Liver (tissue), 9 donors: Measurements from ENCODE around the gene CRYZ. TPM values are rescaled to one million over a fixed set of nuclear protein-coding genes. Genes with fewer than 3 reads are reported as not detected.
"Not testable (repeated sequence)": the region's sequence is repeated elsewhere in the genome, so short reads cannot be mapped to it uniquely, and the experiment has no call there.

Experiments used
- DNase-seq: peaks from one replicate; pipeline ENCODE4 v3.0.0-alpha.2; 2017; ENCODE audit warnings: low spot score
- H3K27ac ChIP-seq, 2 donors: one replicate each; pipeline ENCODE4 v1.7.0; 2013; ENCODE audit warnings: inconsistent platforms in 2 of 2, low read length in 2 of 2, control low read depth in 1 of 2, low read depth in 1 of 2, mild to moderate bottlenecking in 1 of 2
- H3K27me3 ChIP-seq, 4 donors: one replicate each; pipeline versions ENCODE4 v1.6.1 to v1.7.0; 2013; ENCODE audit warnings: low read length in 3 of 4, inconsistent platforms in 1 of 4, mild to moderate bottlenecking in 1 of 4, moderate library complexity in 1 of 4; ENCODE audit not compliant: control insufficient read depth in 4 of 4, insufficient read depth in 4 of 4
- H3K36me3 ChIP-seq, 4 donors: one replicate each; pipeline versions ENCODE4 v1.6.1 to v1.7.0; 2013; ENCODE audit warnings: low read length in 3 of 4, mild to moderate bottlenecking in 3 of 4, low read depth in 1 of 4, moderate library complexity in 1 of 4; ENCODE audit not compliant: control insufficient read depth in 4 of 4, insufficient read depth in 3 of 4
- H3K4me1 ChIP-seq, 4 donors: one replicate each; pipeline versions ENCODE4 v1.6.1 to v1.7.0; 2013; ENCODE audit warnings: low read length in 3 of 4, mild to moderate bottlenecking in 3 of 4, moderate library complexity in 1 of 4; ENCODE audit not compliant: control insufficient read depth in 4 of 4, insufficient read depth in 4 of 4
- H3K4me3 ChIP-seq, 3 donors: one replicate each; pipeline versions ENCODE4 v1.6.1 to v1.7.0; 2013; ENCODE audit warnings: low read length in 3 of 3, control low read depth in 1 of 3, low read depth in 1 of 3, mild to moderate bottlenecking in 1 of 3
- H3K9ac ChIP-seq, 2 donors: one replicate each; pipeline ENCODE4 v1.7.0; 2013; ENCODE audit warnings: low read length in 2 of 2, mild to moderate bottlenecking in 2 of 2, moderate library complexity in 2 of 2, control low read depth in 1 of 2, low read depth in 1 of 2
- H3K9me3 ChIP-seq, 4 donors: one replicate each; pipeline versions ENCODE4 v1.6.1 to v1.7.0; 2013; ENCODE audit warnings: low read length in 3 of 4; ENCODE audit not compliant: control insufficient read depth in 4 of 4
- EGR1 ChIP-seq, 2 donors: IDR thresholded peaks; 2 replicates each; pipeline ENCODE4 v1.6.1; 2016 to 2018; ENCODE audit warnings: antibody characterized with exemption in 2 of 2, low read depth in 2 of 2
- FOXA1 ChIP-seq: IDR thresholded peaks from 2 replicates; pipeline ENCODE4 v1.6.1; 2016; ENCODE audit warnings: antibody characterized with exemption
- FOXA2 ChIP-seq: IDR thresholded peaks from 2 replicates; pipeline ENCODE4 v1.6.1; 2016; ENCODE audit warnings: antibody characterized with exemption
- GABPA ChIP-seq, 2 donors: IDR thresholded peaks in 1 of 2; conservative IDR thresholded peaks in 1 of 2; 2 replicates each; pipeline ENCODE4 v1.6.1; 2016; ENCODE audit warnings: antibody characterized with exemption in 2 of 2, mild to moderate bottlenecking in 1 of 2, moderate library complexity in 1 of 2
- HNF4A ChIP-seq, 2 donors: conservative IDR thresholded peaks; 2 replicates each; pipeline ENCODE4 v1.6.1; 2016; ENCODE audit warnings: antibody characterized with exemption in 2 of 2, mild to moderate bottlenecking in 2 of 2
- HNF4G ChIP-seq: IDR thresholded peaks from 2 replicates; pipeline ENCODE4 v1.6.1; 2016; ENCODE audit warnings: antibody characterized with exemption
- JUND ChIP-seq, 2 donors: IDR thresholded peaks; 2 replicates each; pipeline ENCODE4 v1.6.1; 2016; ENCODE audit warnings: antibody characterized with exemption in 2 of 2
- MAX ChIP-seq: IDR thresholded peaks from 2 replicates; pipeline ENCODE4 v1.6.1; 2016; ENCODE audit warnings: antibody characterized with exemption
- NR2F2 ChIP-seq: IDR thresholded peaks from 2 replicates; pipeline ENCODE4 v1.6.1; 2016; ENCODE audit warnings: antibody characterized with exemption
- RAD21 ChIP-seq, 2 donors: IDR thresholded peaks; 2 replicates each; pipeline ENCODE4 v1.6.1; 2016; ENCODE audit warnings: antibody characterized with exemption in 2 of 2, mild to moderate bottlenecking in 2 of 2
- RXRA ChIP-seq, 2 donors: IDR thresholded peaks; 2 replicates each; pipeline ENCODE4 v1.6.1; 2017 to 2018; ENCODE audit warnings: antibody characterized with exemption in 2 of 2, mild to moderate bottlenecking in 1 of 2
- SP1 ChIP-seq: IDR thresholded peaks from 2 replicates; pipeline ENCODE4 v1.6.1; 2018; ENCODE audit warnings: antibody characterized with exemption, mild to moderate bottlenecking
- TAF1 ChIP-seq: conservative IDR thresholded peaks from 2 replicates; pipeline ENCODE4 v1.6.1; 2016; ENCODE audit warnings: antibody characterized with exemption, mild to moderate bottlenecking
- YY1 ChIP-seq: IDR thresholded peaks from 2 replicates; pipeline ENCODE4 v1.6.1; 2016; ENCODE audit warnings: antibody characterized with exemption, mild to moderate bottlenecking
- WGBS: extraction: QIAGEN DNeasy Blood & Tissue Kit; methylation state at CpG from one replicate; pipeline ENCODE4 v1.1.7; 2013; 5-methylcytosine and 5-hydroxymethylcytosine counted together
- polyA plus RNA-seq, 2 donors: library from polyadenylated mRNA; stranded (reverse) in 1 of 2; unstranded in 1 of 2; fragments of 200-250 nt in 1 of 2; fragments of >200 nt in 1 of 2; fragmentation: Nextera tagmentation in 1 of 2; extraction: Ambion mirVana in 1 of 2; gene quantifications; one replicate each; pipeline versions ENCODE4 v1.2.1 to v1.2.3, GENCODE V29; 2013 to 2015
- total RNA-seq, 2 donors: library from RNA; depleted of rRNA; stranded (reverse); fragments of >200 nt; gene quantifications; one replicate each; pipeline ENCODE4 v1.2.3, GENCODE V29; 2014
- TF ChIP-seq, protein P1 (sequence below): IDR thresholded peaks from 2 replicates; pipeline ENCODE4 v1.6.1; 2016; ENCODE audit warnings: antibody characterized with exemption, mild to moderate bottlenecking
- TF ChIP-seq, protein P2 (sequence below): IDR thresholded peaks from 2 replicates; pipeline ENCODE4 v1.6.1; 2016; ENCODE audit warnings: antibody characterized with exemption
- donor health status: healthy.
- donor health status: healthy.
- donor health status: healthy.
- donor health status: healthy.
- donor health status: healthy.

CRYZ gene
- total and polyA plus RNA-seq, 4 donors, result 104 to 183 (median 131) TPM

DNA sequence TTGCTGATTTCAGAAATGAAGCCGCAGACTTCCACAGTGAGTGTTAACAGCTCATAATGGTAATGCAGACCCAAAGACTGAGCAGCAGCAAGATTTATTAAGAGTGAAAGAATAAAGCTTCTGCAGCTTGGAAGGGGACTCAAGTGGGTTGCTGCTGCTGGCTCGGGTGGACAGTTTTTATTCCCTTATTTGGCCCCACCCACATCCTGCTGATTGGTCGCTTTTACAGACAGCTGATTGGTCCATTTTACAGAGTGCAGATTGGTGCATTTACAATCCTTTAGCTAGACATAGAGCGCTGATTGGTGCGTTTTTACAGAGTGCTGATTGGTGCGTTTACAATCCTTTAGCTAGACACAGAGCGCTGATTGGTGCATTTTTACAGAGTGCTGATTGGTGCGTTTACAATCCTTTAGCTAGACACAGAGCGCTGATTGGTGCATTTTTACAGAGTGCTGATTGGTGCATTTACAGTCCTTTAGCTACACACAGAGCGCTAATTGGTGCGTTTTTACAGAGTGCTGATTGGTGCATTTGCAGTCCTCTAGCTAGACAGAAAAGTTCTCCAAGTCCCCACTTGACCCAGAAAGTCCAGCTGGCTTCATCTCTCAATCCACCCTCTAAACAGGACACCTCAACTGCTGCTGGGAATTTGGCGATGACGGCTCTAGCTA is 7.6 kb upstream of the CRYZ start:
- H3K4me1 ChIP-seq, H3K9ac ChIP-seq, H3K4me3 ChIP-seq, H3K27me3 ChIP-seq, H3K27ac ChIP-seq, DNase-seq, H3K9me3 ChIP-seq: not testable (repeated sequence)
- WGBS, result 95% methylated on average over 13 of the region's 13 CpGs
- H3K36me3 ChIP-seq, result peaks cover 5 to 40% (median 28%) of the 10 kb centered on the region in 4 donors

DNA sequence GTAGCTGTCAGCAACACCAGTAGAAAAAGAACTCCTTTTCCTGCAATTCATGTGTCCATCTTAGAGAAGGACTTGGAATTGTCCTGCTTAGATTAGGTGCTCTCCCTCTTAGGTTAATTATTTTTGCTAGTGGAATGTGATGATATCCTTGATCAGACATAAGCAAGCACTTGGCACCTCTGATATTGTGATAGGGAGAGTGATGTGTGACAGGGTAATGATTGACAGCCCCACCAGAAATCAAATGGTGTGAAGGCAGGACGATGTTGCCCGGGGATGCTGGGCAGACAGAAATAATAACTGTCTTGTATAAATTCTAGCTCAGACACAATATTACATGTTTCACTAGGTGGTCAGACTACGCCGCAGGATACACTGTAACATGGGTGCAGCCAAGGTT is 4.5 kb upstream of the CRYZ start:
- Histone ChIP-seq H3K9ac (no peak overlapping the region), H3K9me3 (no peaks in the 10 kb centered on the region), H3K4me3 (no peak overlapping the region), H3K27ac (no peak overlapping the region), H3K27me3 (no peaks in the 10 kb centered on the region), H3K36me3 (peaks cover 3 to 30% (median 21%) of the 10 kb centered on the region in 4 donors), H3K4me1 (peaks cover 0 to 22% (median 18%) of the 10 kb centered on the region in 4 donors)
- no peak for DNase-seq
- 87% methylated on average over 4 of the region's 4 CpGs for WGBS
- TF ChIP-seq RXRA (IDR thresholded peaks at IDR 0.05) (no peak), NR2F2 (no peak), FOXA1 (no peak), JUND (IDR thresholded peaks at IDR 0.05) (no peak), TAF1 (no peak), MAX (no peak), YY1 (no peak), GABPA (IDR thresholded peaks at IDR 0.05 in 1 of 2, conservative IDR thresholded peaks at IDR 0.05 in 1 of 2) (no peak), HNF4G (no peak), RAD21 (IDR thresholded peaks at IDR 0.05) (no peak), HNF4A (conservative IDR thresholded peaks at IDR 0.05) (no peak), SP1 (no peak), FOXA2 (no peak), EGR1 (IDR thresholded peaks at IDR 0.05; ENCODE audit: low read depth in 2 of 2) (no peak)
- TF ChIP-seq, protein P1, sequence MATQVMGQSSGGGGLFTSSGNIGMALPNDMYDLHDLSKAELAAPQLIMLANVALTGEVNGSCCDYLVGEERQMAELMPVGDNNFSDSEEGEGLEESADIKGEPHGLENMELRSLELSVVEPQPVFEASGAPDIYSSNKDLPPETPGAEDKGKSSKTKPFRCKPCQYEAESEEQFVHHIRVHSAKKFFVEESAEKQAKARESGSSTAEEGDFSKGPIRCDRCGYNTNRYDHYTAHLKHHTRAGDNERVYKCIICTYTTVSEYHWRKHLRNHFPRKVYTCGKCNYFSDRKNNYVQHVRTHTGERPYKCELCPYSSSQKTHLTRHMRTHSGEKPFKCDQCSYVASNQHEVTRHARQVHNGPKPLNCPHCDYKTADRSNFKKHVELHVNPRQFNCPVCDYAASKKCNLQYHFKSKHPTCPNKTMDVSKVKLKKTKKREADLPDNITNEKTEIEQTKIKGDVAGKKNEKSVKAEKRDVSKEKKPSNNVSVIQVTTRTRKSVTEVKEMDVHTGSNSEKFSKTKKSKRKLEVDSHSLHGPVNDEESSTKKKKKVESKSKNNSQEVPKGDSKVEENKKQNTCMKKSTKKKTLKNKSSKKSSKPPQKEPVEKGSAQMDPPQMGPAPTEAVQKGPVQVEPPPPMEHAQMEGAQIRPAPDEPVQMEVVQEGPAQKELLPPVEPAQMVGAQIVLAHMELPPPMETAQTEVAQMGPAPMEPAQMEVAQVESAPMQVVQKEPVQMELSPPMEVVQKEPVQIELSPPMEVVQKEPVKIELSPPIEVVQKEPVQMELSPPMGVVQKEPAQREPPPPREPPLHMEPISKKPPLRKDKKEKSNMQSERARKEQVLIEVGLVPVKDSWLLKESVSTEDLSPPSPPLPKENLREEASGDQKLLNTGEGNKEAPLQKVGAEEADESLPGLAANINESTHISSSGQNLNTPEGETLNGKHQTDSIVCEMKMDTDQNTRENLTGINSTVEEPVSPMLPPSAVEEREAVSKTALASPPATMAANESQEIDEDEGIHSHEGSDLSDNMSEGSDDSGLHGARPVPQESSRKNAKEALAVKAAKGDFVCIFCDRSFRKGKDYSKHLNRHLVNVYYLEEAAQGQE, result no peak
- TF ChIP-seq, protein P2, sequence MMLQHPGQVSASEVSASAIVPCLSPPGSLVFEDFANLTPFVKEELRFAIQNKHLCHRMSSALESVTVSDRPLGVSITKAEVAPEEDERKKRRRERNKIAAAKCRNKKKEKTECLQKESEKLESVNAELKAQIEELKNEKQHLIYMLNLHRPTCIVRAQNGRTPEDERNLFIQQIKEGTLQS, result no peak
